ENCODE measurements around the gene FAM193A.

FAM193A gene

DNA sequence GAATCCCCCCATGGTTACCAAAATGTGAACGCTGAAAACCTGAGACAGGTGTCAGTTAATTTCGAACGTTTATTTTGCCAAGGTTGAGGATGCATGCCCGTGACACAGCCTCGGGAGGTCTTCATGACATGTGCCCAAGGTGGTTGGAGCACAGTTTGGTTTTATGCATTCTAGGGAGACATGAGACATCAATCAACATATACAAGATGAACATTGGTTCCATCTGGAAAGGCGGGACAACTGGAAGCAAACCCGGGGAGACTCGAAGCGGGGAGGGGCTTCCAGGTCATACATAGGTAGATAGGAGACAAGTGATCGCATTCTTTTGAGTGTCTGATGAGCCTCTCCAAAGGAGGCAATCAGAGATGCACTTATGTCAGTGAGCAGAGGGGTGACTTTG lies 245.5 kb downstream of the FAM193A start:
- no peak for DNase-seq (ENCODE audit: low read depth in 2 of 2)
